Testis (tissue), 2 donors: ENCODE measurements around the gene OGFR.

Experiments
- POLR2A ChIP-seq: fragments of 450-650 bp; IDR thresholded peaks from one replicate; pipeline ENCODE4 v1.6.1; 2017; ENCODE audit warnings: antibody characterized with exemption, mild to moderate bottlenecking, moderate library complexity
- TF ChIP-seq, protein P1 (sequence below), 3 experiments: fragments of 450-650 bp in 2 of 3; fragments of 200-600 bp in 1 of 3; sonication (generic) in 1 of 3; IDR thresholded peaks; one replicate each; pipeline ENCODE4 v1.5.1; 2016 to 2019; ENCODE audit warnings: antibody characterized with exemption in 3 of 3, mild to moderate bottlenecking in 2 of 3, moderate library complexity in 1 of 3

DNA sequence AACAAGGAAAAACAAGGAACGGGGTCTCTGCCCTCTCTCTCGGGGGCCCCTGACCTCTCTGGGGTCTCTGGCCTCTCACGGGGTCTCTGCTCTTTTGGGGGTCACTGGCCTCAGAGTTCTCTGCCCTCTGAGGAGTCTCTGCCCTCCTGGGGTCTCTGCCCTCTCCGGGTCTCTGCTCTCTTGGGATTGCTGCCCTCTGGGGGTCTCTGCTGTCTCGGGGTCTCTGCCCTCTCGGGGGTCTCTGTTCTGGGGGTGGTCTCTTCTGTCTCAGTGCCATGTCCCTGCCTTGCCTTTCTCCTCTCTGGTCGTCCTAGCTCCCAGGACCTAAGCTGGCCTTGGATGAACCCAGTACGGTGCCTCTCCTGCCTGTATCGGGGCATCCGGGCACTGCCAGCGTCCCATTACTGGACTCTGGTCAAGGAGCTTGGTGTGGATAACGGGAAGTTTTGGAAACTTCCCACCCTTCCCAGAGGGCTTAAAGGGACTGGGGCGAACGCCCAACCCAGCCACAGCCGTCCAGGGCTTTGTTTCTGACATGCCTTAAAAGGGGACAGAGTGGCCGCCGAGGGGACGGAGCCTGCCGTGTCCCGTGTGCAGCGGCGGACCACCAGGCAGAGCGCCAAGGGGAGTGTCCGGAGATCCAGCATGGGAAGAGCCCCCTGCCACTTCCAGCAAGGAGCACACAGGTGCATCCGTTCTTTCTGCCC is 33.1 kb upstream of the OGFR start:
- TF ChIP-seq, protein P1, sequence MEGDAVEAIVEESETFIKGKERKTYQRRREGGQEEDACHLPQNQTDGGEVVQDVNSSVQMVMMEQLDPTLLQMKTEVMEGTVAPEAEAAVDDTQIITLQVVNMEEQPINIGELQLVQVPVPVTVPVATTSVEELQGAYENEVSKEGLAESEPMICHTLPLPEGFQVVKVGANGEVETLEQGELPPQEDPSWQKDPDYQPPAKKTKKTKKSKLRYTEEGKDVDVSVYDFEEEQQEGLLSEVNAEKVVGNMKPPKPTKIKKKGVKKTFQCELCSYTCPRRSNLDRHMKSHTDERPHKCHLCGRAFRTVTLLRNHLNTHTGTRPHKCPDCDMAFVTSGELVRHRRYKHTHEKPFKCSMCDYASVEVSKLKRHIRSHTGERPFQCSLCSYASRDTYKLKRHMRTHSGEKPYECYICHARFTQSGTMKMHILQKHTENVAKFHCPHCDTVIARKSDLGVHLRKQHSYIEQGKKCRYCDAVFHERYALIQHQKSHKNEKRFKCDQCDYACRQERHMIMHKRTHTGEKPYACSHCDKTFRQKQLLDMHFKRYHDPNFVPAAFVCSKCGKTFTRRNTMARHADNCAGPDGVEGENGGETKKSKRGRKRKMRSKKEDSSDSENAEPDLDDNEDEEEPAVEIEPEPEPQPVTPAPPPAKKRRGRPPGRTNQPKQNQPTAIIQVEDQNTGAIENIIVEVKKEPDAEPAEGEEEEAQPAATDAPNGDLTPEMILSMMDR (IDR thresholded peaks at IDR 0.05): no peak
- no peak for TF ChIP-seq POLR2A
